HG02763 (cell line): ENCODE measurements around the gene ABCC4.

Experiments
- ATAC-seq: cut with Tn5 transposase; IDR thresholded peaks from one replicate; pipeline ENCODE4 v1.9.1; 2021; ENCODE audit warnings: mild to moderate bottlenecking, moderate library complexity; ENCODE audit not compliant: unreplicated experiment

The ABCC4 gene

DNA sequence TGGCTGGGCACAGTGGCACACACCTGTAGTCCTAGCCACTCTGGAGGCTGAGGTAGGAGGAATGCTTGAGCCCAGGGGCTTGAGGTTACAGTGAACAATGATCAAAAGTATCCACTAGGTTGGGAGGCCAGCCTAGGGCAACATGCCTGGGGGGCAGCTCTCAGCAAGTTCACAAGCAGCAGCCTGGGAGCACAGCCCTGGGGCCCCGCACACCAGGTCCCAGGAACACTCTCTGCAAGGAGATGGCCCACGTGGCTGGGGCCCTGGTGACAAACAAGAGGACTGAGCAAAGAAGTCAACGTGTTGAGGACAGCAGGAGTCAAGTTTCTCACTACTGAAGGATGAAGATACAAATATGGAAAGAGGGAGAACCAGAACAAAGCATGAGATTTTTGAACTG is 39.3 kb downstream of the ABCC4 start:
- ATAC-seq, result no peak

DNA sequence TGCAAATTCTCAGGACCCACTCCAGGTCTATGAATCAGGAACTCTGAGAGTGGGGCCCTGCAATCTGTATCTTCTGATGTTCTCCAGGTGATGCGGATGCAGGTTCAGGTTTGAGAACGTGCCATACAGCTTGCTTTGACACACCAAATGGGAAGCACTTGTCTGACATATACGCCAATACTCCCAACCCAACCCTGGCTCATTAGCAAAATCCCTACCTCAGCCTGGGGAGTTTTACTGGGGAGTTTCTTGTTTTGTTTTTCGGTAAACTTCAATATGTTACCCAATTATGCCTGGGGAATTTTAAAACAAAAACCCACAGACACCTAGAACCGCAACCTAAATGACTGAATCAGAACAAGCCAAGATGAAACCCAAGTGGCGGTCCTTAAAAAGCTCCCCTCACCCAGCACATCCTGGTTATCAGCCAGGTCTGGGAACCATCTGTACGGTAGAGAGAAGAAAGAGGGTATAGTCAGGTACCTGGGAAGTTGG is 41.2 kb downstream of the ABCC4 start:
- peak; percentile 40 for ATAC-seq

DNA sequence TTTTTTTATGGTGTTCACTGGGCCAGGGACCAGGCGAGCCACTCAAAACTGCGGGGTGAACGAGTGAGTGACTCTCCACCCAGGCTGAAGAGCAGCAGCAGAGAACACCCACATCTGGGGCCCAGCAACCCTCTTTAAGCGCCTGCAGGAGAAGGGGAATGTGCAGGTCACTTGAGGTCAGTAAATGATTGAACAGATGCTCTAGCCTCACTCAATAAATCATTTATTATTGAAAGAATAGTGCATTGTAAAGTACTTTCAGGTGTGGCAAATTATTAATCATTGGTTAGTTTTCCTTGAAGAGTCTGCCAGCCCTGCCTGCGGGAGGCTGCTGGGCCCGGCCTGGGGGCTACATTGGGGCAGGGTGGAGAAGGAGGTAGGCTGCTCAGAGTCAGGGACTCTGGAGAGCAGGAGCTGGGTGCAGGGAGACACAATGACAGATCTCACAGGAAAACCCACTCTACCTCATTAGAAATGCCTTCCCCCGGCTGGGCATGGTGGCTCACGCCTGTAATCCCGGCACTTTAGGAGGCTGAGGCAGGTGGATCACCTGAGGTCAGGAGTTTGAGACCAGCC is 42.5 kb downstream of the ABCC4 start:
- ATAC-seq, result peak; percentile 47

DNA sequence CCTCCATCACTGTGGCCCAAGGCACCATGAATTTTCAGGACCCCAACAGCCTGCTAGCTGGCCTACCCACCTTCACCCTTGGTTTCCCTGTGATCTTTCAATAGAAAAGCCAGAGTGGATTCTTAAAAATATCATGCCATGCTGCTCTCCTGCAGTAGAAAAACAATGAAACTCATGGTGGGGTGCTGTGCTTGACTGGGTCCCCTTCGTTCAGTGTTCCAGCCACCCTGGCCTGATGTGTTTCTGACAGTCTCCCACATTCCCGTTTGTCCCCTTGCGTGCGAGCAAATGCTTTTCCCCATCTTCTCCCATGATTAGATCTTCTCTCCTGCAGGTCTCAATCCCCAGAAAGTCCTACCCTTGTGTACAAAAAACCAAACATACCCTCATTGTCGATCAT is 43.2 kb downstream of the ABCC4 start:
- ATAC-seq, result no peak

DNA sequence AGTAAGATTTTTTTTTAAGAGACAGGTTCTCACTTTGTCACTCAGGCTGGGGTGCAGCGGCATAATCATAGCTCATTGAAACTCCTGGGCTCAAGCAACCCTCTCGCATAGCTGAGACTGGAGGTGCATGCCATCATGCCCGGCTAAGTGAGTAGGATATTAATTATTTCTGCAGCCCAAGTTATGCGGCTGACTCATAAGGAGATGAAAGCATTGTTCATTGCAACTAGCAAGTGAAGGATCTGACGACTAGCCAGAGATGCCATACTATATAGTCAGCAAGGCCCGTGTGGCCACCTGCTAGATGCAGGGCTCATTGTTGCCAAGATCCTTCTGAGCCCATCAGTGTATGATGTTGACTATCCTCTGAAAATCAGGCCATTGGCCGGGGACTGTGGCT is 45.2 kb downstream of the ABCC4 start:
- ATAC-seq, result no peak

DNA sequence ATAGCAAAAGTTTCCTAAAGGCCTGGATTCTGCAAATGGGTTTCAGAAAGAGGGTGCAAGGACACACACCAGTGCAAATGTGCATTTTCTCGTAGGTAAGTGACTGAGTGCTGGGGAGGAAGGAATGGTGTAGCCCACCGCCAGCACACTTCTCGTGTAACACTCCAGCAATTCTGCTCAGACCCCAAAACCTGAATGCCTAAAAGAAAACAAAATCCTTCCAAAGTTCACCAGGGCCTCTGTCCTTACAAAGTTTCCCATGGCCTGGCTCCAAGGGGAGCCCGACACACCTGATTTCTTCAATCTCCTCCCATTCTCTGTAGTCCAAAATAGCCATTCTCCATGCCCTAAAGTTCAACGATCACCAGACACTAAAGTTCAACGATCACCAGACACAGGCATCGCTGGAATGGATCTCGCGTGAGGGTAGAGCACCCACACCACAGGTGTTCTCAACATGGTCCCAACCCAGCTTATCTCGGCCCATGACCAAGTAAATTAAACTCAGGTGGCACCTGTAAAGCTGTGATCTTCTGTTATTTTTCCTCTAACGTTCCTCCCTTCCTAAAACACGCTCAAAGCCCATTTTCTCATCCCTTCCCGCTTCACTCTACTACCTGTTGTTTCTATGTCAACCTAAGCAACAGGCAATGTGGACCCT is 46.0 kb downstream of the ABCC4 start:
- no peak for ATAC-seq

DNA sequence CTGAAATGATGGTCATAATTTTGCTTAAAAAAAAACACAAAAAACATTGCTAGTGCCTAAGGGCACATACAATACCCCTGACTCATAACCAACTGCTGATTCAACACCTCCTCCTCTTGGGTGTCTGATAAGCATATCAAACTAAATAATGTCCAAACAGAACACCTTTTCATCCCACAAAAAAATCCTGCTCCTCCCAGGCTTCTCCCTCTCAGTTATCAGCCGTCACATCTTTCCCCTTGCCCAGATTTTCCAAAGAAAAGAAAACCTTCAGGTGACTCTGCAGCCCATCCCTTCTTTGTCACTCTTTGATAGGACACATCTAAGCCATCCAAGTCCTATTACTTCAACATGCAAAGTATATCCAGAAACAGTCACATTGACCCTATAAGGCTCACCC is 46.9 kb downstream of the ABCC4 start:
- ATAC-seq, result no peak

DNA sequence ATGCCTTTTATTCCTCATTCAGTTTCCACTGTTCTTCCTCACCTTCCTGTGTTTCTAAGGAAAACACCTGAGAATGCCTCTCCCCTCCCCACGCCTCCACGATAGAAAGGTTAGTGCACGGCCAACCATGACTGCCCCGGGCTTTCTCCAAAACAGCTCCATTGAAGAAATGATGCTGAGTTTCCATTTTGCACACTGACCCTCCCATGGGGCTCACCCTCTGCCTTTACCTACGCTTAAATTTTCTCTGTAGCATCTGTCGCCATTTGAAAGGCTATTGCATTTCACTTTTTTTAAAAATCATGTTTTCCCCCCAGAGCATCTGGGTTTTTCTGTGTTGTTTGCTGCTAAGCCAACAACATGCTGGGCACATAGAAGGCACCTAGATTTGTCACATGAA is 48.2 kb downstream of the ABCC4 start:
- ATAC-seq, result no peak

DNA sequence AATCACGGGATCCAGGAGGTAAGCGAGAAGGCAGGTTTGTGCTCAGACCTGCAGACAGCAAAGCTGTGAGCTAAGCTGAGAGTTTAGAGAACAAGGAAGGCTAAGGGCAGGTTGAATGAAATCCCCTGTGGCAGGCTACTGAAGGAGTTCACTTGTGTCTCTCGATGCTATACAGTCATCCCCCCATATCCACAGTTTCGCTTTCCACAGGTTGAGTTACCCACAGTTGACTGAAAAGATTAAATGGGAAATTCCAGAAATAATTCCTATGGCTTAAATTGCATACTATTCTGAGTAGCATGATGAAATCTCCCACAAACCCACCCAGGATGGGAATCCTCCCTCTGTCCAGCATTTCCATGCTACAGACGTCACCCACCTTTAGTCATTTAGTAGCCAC is 49.6 kb downstream of the ABCC4 start:
- no peak for ATAC-seq

DNA sequence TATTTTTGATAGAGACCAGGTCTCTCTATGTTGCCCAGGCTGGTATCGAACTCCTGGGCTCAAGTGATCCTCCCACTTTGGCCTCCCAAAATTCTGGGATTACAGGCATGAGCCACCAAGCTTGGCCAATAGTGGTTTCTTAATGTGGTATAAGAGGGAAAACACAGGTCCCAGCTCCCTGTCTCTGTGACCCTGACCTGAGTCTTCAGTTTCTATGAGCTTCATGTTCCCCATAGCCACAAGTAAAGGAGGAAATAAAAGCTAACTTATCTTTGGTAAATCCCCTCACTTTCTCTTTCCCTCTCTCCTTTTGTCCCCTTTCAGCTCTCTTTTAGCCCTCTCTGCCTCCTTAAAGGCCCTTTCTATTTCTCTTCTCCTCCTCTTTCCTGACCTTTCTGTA is 50.3 kb downstream of the ABCC4 start:
- ATAC-seq, result no peak

DNA sequence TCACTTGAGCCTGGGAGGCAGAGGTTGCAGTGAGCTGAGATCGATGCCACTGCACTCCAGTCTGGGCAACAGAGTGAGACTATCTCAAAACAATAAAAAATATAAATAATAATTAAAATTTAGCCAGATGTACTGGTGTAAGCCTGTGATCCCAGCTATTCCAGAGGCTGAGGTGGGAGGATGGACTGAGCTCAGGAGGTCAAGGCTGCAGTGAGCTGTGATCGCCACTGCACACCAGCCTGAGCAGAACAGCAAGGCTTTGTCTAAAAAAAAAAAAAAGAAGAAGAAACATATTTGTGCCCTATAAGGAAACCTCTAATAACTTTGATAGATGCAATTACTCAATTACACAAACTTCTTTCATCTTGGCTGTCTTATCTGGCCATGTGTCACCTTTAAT is 52.3 kb downstream of the ABCC4 start:
- ATAC-seq, result no peak

DNA sequence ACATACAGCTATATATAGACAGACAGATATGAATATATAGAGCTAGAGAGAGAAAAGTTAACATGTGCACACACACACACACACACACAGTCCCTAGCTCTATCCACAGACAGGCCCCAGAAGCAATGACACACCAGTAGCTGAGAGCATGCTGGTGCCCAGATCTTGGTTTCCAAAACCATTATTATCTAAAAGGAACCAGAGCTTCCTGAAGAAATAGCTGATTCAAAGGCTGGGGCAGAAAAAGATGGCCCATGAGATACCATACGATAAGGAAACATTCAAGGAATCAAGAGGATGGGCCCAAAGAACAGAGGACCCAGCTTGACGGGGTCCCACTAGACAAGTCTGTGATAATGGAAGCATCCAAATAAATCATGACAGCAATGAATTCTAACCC is 53.4 kb downstream of the ABCC4 start:
- ATAC-seq, result no peak

DNA sequence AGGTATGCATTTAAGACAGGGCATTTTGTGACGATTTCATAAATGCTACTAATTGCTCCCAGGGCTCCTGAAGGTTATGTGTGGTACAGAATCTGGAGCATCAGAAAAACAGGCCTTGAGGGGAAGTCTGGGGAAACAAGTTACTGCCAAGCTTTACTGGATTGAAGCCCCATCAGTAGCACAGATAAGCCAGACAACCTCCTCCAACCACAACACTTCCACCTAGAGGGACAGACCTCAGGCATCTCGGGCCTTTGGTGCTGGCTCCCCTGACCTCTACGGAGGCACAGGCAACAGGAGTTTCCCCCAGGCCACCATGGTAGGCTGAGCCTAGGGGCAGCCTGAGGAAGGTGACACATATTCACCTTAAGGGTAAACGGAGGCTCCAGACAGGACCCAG is 54.1 kb downstream of the ABCC4 start:
- ATAC-seq, result no peak

DNA sequence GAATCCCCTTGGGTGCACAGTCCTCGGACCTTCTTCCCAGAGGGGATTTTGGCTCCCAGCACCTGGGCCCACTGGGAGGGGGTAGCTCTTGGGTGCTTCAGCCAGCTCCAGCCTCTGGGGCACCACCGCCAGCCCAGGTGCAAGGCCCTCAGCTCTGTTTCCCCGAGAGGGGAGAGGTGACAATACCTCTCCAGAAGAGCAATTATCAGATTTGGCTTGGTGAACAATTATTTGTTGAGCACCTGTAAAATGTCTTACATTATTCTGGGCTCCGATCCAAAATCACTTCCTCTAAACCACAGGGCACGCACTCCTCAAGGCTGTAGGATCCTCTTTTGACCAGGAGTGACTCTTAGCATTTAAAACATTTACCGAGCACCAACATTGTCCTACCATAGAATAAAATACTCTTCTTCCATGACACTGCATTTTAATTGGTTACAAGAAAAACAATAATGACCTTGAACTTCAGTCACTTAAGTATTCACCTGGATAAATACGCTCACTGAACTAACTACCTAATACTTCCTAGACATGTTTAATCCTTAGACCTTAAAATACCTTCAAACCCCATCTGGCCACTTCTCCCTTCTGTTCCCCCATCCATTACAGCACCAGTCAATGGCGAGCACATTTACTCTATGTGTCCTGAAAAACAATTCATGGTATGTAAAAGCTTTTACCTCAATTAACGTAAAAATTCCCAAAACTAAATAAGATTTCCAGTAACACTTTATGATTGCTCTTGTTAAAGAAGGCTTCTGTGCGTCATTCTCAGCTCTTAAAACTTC is 54.8 kb downstream of the ABCC4 start:
- no peak for ATAC-seq

DNA sequence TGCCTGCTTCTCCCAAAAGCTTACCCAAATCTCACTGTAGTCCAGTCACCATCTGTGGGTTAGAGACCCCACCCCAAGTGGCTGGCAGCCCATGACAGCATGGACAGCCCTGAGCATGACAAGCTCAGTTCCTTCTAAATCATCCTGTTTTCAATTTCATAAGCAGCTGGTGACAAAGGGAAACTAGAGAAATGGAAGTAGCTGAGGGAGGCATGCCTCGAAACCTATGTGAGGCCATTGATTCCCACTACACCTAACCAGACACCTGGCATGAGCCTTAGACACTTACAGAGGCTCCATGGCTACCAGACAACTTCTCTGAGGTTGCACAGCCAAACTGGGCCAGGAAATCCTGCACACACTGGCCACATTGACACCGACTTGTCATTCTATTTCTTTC is 56.2 kb downstream of the ABCC4 start:
- peak; percentile 65 for ATAC-seq

DNA sequence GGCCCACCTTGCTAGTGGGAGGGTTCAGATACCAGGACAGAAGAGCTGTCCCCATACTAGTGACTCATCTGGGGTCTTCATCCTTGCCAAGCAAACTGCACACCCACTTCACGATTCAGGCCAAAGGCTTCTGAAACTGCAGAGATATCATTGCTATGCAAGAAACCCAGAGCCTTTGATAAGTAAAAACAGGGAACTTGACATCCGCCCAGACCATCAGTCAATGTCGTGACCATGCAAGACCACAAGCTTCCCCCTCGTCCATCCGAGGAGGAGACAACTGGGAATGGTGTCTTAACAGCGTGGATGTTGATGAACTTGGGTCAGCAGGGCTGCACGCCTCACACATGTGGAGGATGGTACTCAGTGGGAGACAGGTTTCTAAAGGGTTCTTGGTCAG is 58.0 kb downstream of the ABCC4 start:
- no peak for ATAC-seq

DNA sequence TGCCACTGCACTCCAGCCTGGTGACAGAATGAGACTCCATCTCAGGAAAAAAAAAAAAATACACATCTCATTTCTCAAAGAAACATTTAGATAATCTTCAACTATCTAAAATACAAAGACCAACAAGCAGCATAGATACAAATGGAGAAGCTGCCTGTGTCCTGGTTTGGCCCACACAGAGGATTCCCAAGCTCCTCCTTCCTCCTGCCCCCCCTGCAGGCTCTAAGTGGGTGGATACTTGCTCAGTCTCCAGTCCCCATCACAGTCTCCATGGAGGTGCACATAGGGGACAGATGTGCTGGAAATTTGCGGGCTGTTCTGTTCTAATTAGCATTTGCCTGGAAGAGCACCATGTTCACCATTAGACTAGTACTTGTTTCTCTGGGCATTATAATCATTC is 59.9 kb downstream of the ABCC4 start:
- no peak for ATAC-seq

DNA sequence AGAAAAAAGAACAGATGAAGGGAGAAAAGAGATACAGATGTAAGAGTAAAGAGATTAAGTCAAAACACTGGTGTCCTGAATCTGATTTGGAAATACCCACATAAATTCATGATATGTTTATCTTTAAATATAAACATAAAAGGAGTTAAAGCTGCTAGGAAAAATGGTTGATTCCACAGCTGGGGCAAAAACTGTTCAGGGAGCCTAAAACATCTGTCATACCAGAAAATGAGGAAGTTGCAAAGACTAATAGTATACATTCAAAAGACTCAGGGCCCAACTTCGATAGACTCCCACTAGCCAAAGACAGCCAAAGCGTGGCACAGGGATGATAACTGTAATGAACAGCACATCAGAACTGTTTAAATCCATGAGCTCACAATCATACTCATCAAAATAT is 62.0 kb downstream of the ABCC4 start:
- no peak for ATAC-seq

DNA sequence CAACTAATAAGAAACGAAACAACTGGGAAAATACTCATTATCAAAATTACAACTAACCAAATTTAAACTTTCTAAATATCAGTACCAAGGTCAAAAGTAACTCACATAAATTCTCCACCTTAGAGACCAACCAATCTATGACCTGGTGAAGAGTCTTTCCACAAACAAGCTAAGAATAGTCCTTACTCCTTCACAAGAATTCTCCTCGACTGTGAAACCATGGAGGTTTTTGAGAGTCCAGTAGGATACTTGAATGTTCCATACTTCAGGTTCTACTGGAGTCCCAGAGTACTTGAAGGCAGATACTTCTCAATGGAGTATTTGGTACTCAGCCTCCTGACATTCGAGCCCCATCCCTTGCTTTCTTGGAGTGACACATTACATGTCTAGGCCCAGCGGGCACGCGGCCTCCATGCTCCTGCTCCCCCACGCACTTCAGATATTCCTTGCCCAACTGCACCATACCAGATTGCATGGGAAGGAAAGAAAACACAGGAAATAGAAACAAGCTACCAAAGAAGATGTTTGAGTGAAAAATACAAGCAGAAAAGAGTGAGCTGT is 63.9 kb downstream of the ABCC4 start:
- no peak for ATAC-seq

DNA sequence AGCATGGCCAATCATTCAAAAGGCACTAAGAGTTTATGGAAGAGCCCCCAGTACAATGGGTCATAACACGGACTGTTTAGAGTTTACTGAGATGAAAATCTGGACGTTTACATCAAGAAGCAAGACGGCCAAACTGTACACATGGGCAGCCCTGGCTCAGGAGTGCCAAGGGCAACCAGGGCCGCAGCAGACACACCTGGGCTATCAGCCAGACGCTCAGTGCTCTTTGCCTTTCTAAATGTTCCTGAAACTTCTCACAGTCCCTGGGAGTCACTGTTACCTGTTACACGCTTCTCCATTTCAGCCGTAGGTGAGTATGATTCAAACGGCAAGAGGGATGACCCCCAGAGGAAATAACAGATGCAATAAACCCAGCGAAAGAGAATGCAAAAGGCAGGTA is 64.5 kb downstream of the ABCC4 start:
- ATAC-seq, result no peak

DNA sequence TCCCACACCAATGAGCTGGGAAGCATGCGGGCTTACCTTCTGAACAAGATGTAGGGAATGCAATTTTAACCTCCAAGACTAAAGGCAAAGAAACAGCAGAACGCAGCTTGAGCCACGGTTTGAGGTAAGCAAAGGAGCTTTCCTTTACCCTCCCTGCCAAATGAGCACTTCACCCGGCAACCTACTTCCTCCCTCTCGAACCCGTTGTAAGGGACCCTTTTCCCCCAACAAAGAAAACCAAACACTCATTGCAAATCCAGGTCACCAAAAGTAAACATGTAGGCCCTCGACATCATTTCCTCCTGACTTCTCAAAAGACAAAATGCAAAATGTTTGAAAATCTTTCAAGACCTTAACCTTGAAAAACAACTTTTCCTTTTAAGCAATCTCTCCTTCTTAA is 65.3 kb downstream of the ABCC4 start:
- no peak for ATAC-seq

DNA sequence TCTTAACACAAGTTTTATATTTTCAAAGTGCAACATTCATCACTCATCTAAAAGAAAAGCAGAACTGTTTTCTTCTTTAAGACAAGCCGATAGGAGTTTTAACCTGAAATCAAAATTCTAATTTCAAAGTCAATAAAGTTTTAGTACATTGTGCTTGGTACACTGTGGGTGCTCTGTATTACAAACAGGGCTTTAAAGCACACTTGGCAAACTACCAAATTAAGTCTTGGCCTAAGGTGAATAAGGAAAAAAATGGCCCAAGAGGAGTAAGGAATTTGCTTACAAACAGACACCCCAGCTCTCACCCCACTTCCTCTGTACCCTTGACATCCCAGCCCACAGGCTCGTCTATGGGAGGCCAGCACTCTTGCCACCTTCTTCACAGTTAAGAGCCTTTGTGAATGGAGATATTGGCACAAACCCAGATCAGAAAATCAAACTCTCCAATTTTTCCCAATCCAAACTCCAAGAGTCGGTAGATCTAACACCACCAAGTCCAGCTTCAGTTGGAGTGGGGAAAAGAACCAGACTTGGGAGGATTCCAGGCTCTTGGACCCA is 66.0 kb downstream of the ABCC4 start:
- ATAC-seq, result no peak
